Fibroblast of lung (primary cell): ENCODE data around the gene TLL2. TPM values are rescaled to one million over a fixed set of nuclear protein-coding genes. Genes with fewer than 3 reads are reported as not detected.

Experiments used
- DNase-seq, 2 donors: peaks; one replicate each; pipeline versions ENCODE4 v3.0.0 to v3.0.0-alpha.2; 2010; ENCODE audit warnings: low read depth in 2 of 2
- H2AFZ ChIP-seq: 2 replicates; pipeline ENCODE4 v1.5.1; 2012; ENCODE audit warnings: low read length, control low read depth, inconsistent platforms
- H3K27ac ChIP-seq: 2 replicates; pipeline ENCODE4 v1.5.1; 2011; ENCODE audit warnings: low read length, control low read depth; ENCODE audit not compliant: insufficient read depth
- H3K27me3 ChIP-seq: 2 replicates; pipeline ENCODE4 v1.5.1; 2011; ENCODE audit warnings: mild to moderate bottlenecking, low read length; ENCODE audit not compliant: control insufficient read depth, insufficient read depth
- H3K36me3 ChIP-seq: 2 replicates; pipeline ENCODE4 v1.5.1; 2011; ENCODE audit warnings: low read length; ENCODE audit not compliant: control insufficient read depth, insufficient read depth
- H3K4me1 ChIP-seq: 2 replicates; pipeline ENCODE4 v1.5.1; 2011; ENCODE audit warnings: low read length; ENCODE audit not compliant: control insufficient read depth, insufficient read depth; ENCODE audit errors: extremely low read depth
- H3K4me2 ChIP-seq: 2 replicates; pipeline ENCODE4 v1.5.1; 2011; ENCODE audit warnings: low read length, control low read depth; ENCODE audit not compliant: insufficient read depth; ENCODE audit errors: extremely low read depth
- H3K4me3 ChIP-seq, 4 experiments: fragments of 200-600 bp in 1 of 4; sonication (generic) in 1 of 4; replicated peaks in 1 of 4; 2 replicates each; pipeline ENCODE4 v1.5.1; 2011 to 2016; ENCODE audit warnings: low read length in 4 of 4, low read depth in 3 of 4, mild to moderate bottlenecking in 3 of 4, control low read depth in 2 of 4, inconsistent platforms in 1 of 4, mixed read lengths in 1 of 4; ENCODE audit not compliant: insufficient read depth in 1 of 4; ENCODE audit errors: control extremely low read depth in 1 of 4
- H3K79me2 ChIP-seq: 2 replicates; pipeline ENCODE4 v1.5.1; 2012; ENCODE audit warnings: mild to moderate bottlenecking, low read length, inconsistent platforms; ENCODE audit not compliant: control insufficient read depth, insufficient read depth
- H3K9ac ChIP-seq: 2 replicates; pipeline ENCODE4 v1.5.1; 2011; ENCODE audit warnings: mild to moderate bottlenecking, low read length, control low read depth; ENCODE audit not compliant: insufficient read depth
- H3K9me3 ChIP-seq: 2 replicates; pipeline ENCODE4 v1.5.1; 2012; ENCODE audit warnings: low read depth, low read length; ENCODE audit not compliant: control insufficient read depth, insufficient read depth
- H4K20me1 ChIP-seq: 2 replicates; pipeline ENCODE4 v1.5.1; 2011; ENCODE audit warnings: low read length; ENCODE audit not compliant: control insufficient read depth, insufficient read depth; ENCODE audit errors: extremely low read depth
- CTCF ChIP-seq, 2 donors: IDR thresholded peaks in 1 of 2; conservative IDR thresholded peaks in 1 of 2; 1 replicate in 1 of 2; 2 replicates in 1 of 2; pipeline ENCODE4 v1.5.1; 2011 to 2012; ENCODE audit warnings: low read length in 2 of 2, control low read depth in 1 of 2, inconsistent platforms in 1 of 2, low read depth in 1 of 2, mild to moderate bottlenecking in 1 of 2
- EZH2 ChIP-seq: IDR thresholded peaks from 2 replicates; pipeline ENCODE4 v1.5.1; 2012; ENCODE audit warnings: low read length, control low read depth, mild to moderate bottlenecking; ENCODE audit errors: missing control alignments
- polyA plus RNA-seq, 2 donors: library from polyadenylated mRNA; depleted of rRNA in 1 of 2; stranded (reverse) in 1 of 2; unstranded in 1 of 2; fragments of >200 nt; gene quantifications; 2 replicates each; pipeline ENCODE4 v1.2.1, GENCODE V29; 2011 to 2012; ENCODE audit warnings: missing spikeins in 1 of 2
- total RNA-seq: library from RNA; depleted of rRNA; stranded (reverse); fragments of >200 nt; gene quantifications from 2 replicates; pipeline ENCODE4 v1.2.1, GENCODE V29; 2014

TLL2 gene
- total and polyA plus RNA-seq, 2 donors (not counting 1 experiment from before 2014, with no cell fraction given), result 0.05 to 0.17 TPM

GRCh38 chr10:96390460-96390864 is 123.3 kb downstream of the TLL2 start:
- Histone ChIP-seq H4K20me1 (no peaks in the 10 kb centered on the region), H3K4me2 (no peak overlapping the region)

GRCh38 chr10:96389785-96390184 is 123.9 kb downstream of the TLL2 start:
- no peaks in the 10 kb centered on the region for H4K20me1 ChIP-seq
- no peak overlapping the region for H3K4me3 ChIP-seq
- H3K27me3 ChIP-seq, result no peaks in the 10 kb centered on the region
- no peaks in the 10 kb centered on the region for H3K9me3 ChIP-seq
- no peak for DNase-seq
- H2AFZ ChIP-seq, result no peak overlapping the region
- H3K9ac ChIP-seq, result no peak overlapping the region
- H3K79me2 ChIP-seq, result no peaks in the 10 kb centered on the region
- no peak for TF ChIP-seq EZH2
- no peak for TF ChIP-seq CTCF (conservative IDR thresholded peaks at IDR 0.05 in 1 of 2, IDR thresholded peaks at IDR 0.05 in 1 of 2; ENCODE audit: low read depth in 1 of 2, low read length in 2 of 2)
- H3K36me3 ChIP-seq, result no peaks in the 10 kb centered on the region
- no peaks in the 10 kb centered on the region for H3K4me1 ChIP-seq
- no peak overlapping the region for H3K4me2 ChIP-seq
- no peak overlapping the region for H3K27ac ChIP-seq

More at GRCh38 chr10:96390460-96390864, 123.3 kb downstream of the TLL2 start:
- H3K27me3 ChIP-seq, result no peaks in the 10 kb centered on the region
- H3K4me1 ChIP-seq, result no peaks in the 10 kb centered on the region
- no peaks in the 10 kb centered on the region for H3K9me3 ChIP-seq
- no peak overlapping the region for H3K4me3 ChIP-seq
- H3K79me2 ChIP-seq, result no peaks in the 10 kb centered on the region
- no peak overlapping the region for H2AFZ ChIP-seq
- H3K36me3 ChIP-seq, result no peaks in the 10 kb centered on the region
- TF ChIP-seq EZH2 (no peak), CTCF (conservative IDR thresholded peaks at IDR 0.05 in 1 of 2, IDR thresholded peaks at IDR 0.05 in 1 of 2; ENCODE audit: low read depth in 1 of 2, low read length in 2 of 2) (no peak)
- H3K9ac ChIP-seq, result no peak overlapping the region
- DNase-seq, result no peak
- H3K27ac ChIP-seq, result no peak overlapping the region

- H3K4me2 ChIP-seq, result no peak overlapping the region
- H3K9ac ChIP-seq, result no peak overlapping the region
- H3K9me3 ChIP-seq, result no peaks in the 10 kb centered on the region
- H3K4me1 ChIP-seq, result no peaks in the 10 kb centered on the region
- no peaks in the 10 kb centered on the region for H4K20me1 ChIP-seq
- TF ChIP-seq CTCF (conservative IDR thresholded peaks at IDR 0.05 in 1 of 2, IDR thresholded peaks at IDR 0.05 in 1 of 2; ENCODE audit: low read depth in 1 of 2, low read length in 2 of 2) (no peak), EZH2 (no peak)
- DNase-seq, result peak in 1 of 2 donors; percentile 29
- no peak overlapping the region for H3K27ac ChIP-seq
- no peaks in the 10 kb centered on the region for H3K27me3 ChIP-seq
- H2AFZ ChIP-seq, result no peak overlapping the region
- no peak overlapping the region for H3K4me3 ChIP-seq
- H3K36me3 ChIP-seq, result no peaks in the 10 kb centered on the region
- no peaks in the 10 kb centered on the region for H3K79me2 ChIP-seq
Measured at GRCh38 chr10:96387601-96388000, 126.1 kb downstream of the TLL2 start.
